Upper lobe of left lung (tissue), 4 donors: Measurements from ENCODE around the gene NUP214.

ENCODE experiments used
- CTCF ChIP-seq, 6 experiments: fragments of 450-650 bp in 4 of 6; fragments of 200-600 bp in 2 of 6; sonication (generic) in 2 of 6; IDR thresholded peaks; one replicate each; pipeline ENCODE4 v1.5.1; 2016 to 2019; ENCODE audit warnings: antibody characterized with exemption in 6 of 6
- EP300 ChIP-seq, 4 donors: sonication (generic); formaldehyde crosslinking; IDR thresholded peaks; one replicate each; pipeline ENCODE4 v1.5.1; 2017; ENCODE audit warnings: antibody characterized with exemption in 4 of 4, control low read depth in 2 of 4
- POLR2A ChIP-seq, 4 donors: fragments of 450-650 bp; IDR thresholded peaks; one replicate each; pipeline ENCODE4 v1.5.1; 2016 to 2017; ENCODE audit warnings: antibody characterized with exemption in 4 of 4, mild to moderate bottlenecking in 2 of 4
- POLR2AphosphoS5 ChIP-seq, 2 donors: sonication (generic); formaldehyde crosslinking; IDR thresholded peaks; one replicate each; pipeline ENCODE4 v1.5.1; 2017; ENCODE audit warnings: antibody characterized with exemption in 2 of 2

DNA sequence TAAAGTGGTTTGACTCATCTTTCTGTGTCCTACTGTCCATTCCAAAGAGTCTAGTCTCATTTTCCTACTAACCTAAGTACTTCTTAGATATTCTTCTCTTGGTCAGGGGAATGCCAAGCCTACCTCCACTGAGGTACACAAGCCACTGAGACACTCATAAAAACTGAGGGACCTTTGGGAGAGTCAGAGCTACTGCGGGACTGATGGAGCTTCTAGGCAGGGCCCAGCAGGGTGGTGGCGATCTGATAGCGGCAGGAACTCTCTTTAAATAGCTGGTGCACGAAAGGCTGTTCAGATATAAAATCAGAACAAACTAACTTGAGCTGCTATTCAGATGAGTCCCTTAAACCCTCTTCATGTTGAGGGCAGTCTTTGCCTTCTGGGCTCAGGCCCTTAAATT, 14.7 kb downstream of the NUP214 start:
- no peak for TF ChIP-seq POLR2AphosphoS5 (IDR thresholded peaks at IDR 0.05)
- no peak for TF ChIP-seq CTCF (IDR thresholded peaks at IDR 0.05)
- TF ChIP-seq POLR2A (IDR thresholded peaks at IDR 0.05) = no peak
- TF ChIP-seq EP300 (IDR thresholded peaks at IDR 0.05) = no peak
